ENCODE measurements around the gene KDF1. TPM values are rescaled to one million over a fixed set of nuclear protein-coding genes. Genes with fewer than 3 reads are reported as not detected.

Gene KDF1
- total and polyA plus RNA-seq, 2 of the 13 experiments (the other 11 are each of a cell fraction or from before 2014, with no cell fraction given), result 1.9 to 4.9 TPM

- TF ChIP-seq CBFB (CRISPR knock-in tag; IDR thresholded peaks at IDR 0.05) (no peak), GRHL1 (CRISPR knock-in tag; conservative IDR thresholded peaks at IDR 0.05) (no peak), GZF1 (CRISPR knock-in tag; IDR thresholded peaks at IDR 0.05) (no peak), ZNF496 (CRISPR knock-in tag; IDR thresholded peaks at IDR 0.05; ENCODE audit: insufficient replicate concordance) (no peak), ZNF678 (CRISPR knock-in tag; IDR thresholded peaks at IDR 0.05) (no peak), NFRKB (IDR thresholded peaks at IDR 0.05) (no peak), ZNF24 (IDR thresholded peaks at IDR 0.05) (no peak), ZNF430 (CRISPR knock-in tag; IDR thresholded peaks at IDR 0.05) (no peak), EP300 (IDR thresholded peaks at IDR 0.05; ENCODE audit: low read depth in 2 of 2, low read length in 2 of 2) (no peak), EP300 (CRISPR knock-in tag; IDR thresholded peaks at IDR 0.05; ENCODE audit: borderline replicate concordance) (no peak)
- TF ChIP-seq, protein P1, sequence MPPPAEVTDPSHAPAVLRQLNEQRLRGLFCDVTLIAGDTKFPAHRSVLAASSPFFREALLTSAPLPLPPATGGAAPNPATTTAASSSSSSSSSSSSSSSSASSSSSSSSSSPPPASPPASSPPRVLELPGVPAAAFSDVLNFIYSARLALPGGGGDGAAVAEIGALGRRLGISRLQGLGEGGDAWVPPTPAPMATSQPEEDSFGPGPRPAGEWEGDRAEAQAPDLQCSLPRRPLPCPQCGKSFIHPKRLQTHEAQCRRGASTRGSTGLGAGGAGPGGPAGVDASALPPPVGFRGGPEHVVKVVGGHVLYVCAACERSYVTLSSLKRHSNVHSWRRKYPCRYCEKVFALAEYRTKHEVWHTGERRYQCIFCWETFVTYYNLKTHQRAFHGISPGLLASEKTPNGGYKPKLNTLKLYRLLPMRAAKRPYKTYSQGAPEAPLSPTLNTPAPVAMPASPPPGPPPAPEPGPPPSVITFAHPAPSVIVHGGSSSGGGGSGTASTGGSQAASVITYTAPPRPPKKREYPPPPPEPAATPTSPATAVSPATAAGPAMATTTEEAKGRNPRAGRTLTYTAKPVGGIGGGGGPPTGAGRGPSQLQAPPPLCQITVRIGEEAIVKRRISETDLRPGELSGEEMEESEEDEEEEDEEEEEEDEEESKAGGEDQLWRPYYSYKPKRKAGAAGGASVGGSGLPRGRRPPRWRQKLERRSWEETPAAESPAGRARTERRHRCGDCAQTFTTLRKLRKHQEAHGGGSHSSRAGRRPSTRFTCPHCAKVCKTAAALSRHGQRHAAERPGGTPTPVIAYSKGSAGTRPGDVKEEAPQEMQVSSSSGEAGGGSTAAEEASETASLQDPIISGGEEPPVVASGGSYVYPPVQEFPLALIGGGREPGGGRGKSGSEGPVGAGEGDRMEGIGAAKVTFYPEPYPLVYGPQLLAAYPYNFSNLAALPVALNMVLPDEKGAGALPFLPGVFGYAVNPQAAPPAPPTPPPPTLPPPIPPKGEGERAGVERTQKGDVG (CRISPR knock-in tag; IDR thresholded peaks at IDR 0.05; ENCODE audit: borderline replicate concordance), result no peak
Observed at GRCh38 chr1:26994787-26995517, 34.7 kb upstream of the KDF1 start (continued).
